HCT116 (cell line): ENCODE data around the gene SLC2A4. TPM values are rescaled to one million over a fixed set of nuclear protein-coding genes. Genes with fewer than 3 reads are reported as not detected.
A peak's percentile ranks its signal among the peaks of the same experiment; 100 is the strongest.

Experiments
- ATAC-seq: fragments of 200-7000 bp; cut with Tn5 transposase; 2 replicates; pipeline ENCODE4 v1.9.1; 2020; ENCODE audit warnings: mild to moderate bottlenecking, moderate library complexity
- BruUV-seq: library from RNA; stranded (reverse); fragments of 400-500 nt; replicated peaks from 2 replicates; lab custom pipeline; 2021; lab: Mats Ljungman, UMichigan
- CTCF ChIA-PET: fragments of 300-600 bp; sonication (Branson Sonifier 250); formaldehyde crosslinking; loops from one replicate; lab custom pipeline; 2021; ENCODE audit warnings: antibody characterized with exemption; lab: Charles Lee
- POLR2A ChIA-PET: fragments of 300-600, 350-600 bp; sonication (Branson Sonifier 250); formaldehyde crosslinking; loops from one replicate; lab custom pipeline; 2021; ENCODE audit warnings: antibody characterized with exemption; lab: Charles Lee
- RAD21 ChIA-PET, 2 experiments: fragments of 300-600 bp; sonication (Branson Sonifier 250); formaldehyde crosslinking; loops; one replicate each; lab custom pipeline; 2023; ENCODE audit warnings: low total read pairs in 2 of 2; ENCODE audit not compliant: uncharacterized antibody in 2 of 2, unreplicated experiment in 2 of 2, low non-redundant PET in 1 of 2; lab: Charles Lee
- DNase-seq: peaks from one replicate; pipeline ENCODE4 v3.0.0-alpha.2; 2010; ENCODE audit warnings: low read depth, low spot score
- H2AFZ ChIP-seq: fragments of 200-600 bp; shearing (Covaris generic), sonication (generic); 2 replicates; pipeline ENCODE4 v1.6.1; 2017; ENCODE audit warnings: low read depth, mixed run types, mixed read lengths, antibody characterized with exemption, low read length; ENCODE audit not compliant: poor library complexity, severe bottlenecking
- H3K27ac ChIP-seq: 2 replicates; pipeline ENCODE4 v1.5.1; 2012; ENCODE audit warnings: low read depth, low read length
- H3K27me3 ChIP-seq: fragments of 200-600 bp; sonication (generic); 2 replicates; pipeline ENCODE4 v1.6.1; 2016; ENCODE audit warnings: mixed run types, low read length, mixed read lengths; ENCODE audit not compliant: insufficient read depth
- H3K36me3 ChIP-seq, 2 experiments: fragments of 200-500 bp in 1 of 2; fragments of 200-600 bp in 1 of 2; sonication (Bioruptor generic) in 1 of 2; sonication (generic) in 1 of 2; 2 replicates each; pipeline versions ENCODE4 v1.5.1 to v1.6.1; 2014 to 2016; ENCODE audit warnings: low read length in 2 of 2, inconsistent platforms in 1 of 2, mixed read lengths in 1 of 2, mixed run types in 1 of 2; ENCODE audit not compliant: insufficient read depth in 2 of 2, control insufficient read depth in 1 of 2
- H3K4me1 ChIP-seq, 2 experiments: fragments of 200-600 bp in 1 of 2; sonication (generic) in 1 of 2; 2 replicates each; pipeline versions ENCODE4 v1.5.1 to v1.6.1; 2012 to 2017; ENCODE audit warnings: low read length in 2 of 2, inconsistent platforms in 1 of 2, mild to moderate bottlenecking in 1 of 2, mixed read lengths in 1 of 2, mixed run types in 1 of 2, moderate library complexity in 1 of 2; ENCODE audit not compliant: insufficient read depth in 2 of 2, control insufficient read depth in 1 of 2
- H3K4me2 ChIP-seq: fragments of 200-600 bp; sonication (generic); 2 replicates; pipeline ENCODE4 v1.6.1; 2017; ENCODE audit warnings: mixed run types, low read length, mixed read lengths
- H3K4me3 ChIP-seq, 2 experiments: fragments of 200-600 bp in 1 of 2; sonication (generic) in 1 of 2; replicated peaks in 1 of 2; 2 replicates each; pipeline ENCODE4 v1.5.1; 2011 to 2016; ENCODE audit warnings: low read length in 2 of 2, control low read depth in 1 of 2, low read depth in 1 of 2, mild to moderate bottlenecking in 1 of 2, mixed read lengths in 1 of 2, mixed run types in 1 of 2
- H3K79me2 ChIP-seq: fragments of 200-600 bp; sonication (generic); 2 replicates; pipeline ENCODE4 v1.6.1; 2017; ENCODE audit warnings: mild to moderate bottlenecking, mixed run types, low read length, moderate library complexity, mixed read lengths; ENCODE audit not compliant: insufficient read depth
- H3K9ac ChIP-seq: fragments of 200-600 bp; sonication (generic); 2 replicates; pipeline ENCODE4 v1.6.1; 2016; ENCODE audit warnings: low read length, mixed read lengths
- H3K9me2 ChIP-seq: fragments of 200-600 bp; sonication (generic), shearing (Covaris generic); 2 replicates; pipeline ENCODE4 v1.6.1; 2017; ENCODE audit warnings: mixed run types, mild to moderate bottlenecking, moderate library complexity; ENCODE audit not compliant: insufficient read depth
- H3K9me3 ChIP-seq, 2 experiments: fragments of 200-500 bp in 1 of 2; fragments of 200-600 bp in 1 of 2; sonication (Bioruptor generic) in 1 of 2; sonication (generic) in 1 of 2; 2 replicates each; pipeline ENCODE4 v1.6.1; 2014 to 2017; ENCODE audit warnings: low read length in 2 of 2, mixed read lengths in 2 of 2, inconsistent platforms in 1 of 2, low read depth in 1 of 2, mild to moderate bottlenecking in 1 of 2, mixed run types in 1 of 2, moderate library complexity in 1 of 2; ENCODE audit not compliant: control insufficient read depth in 1 of 2, insufficient read depth in 1 of 2
- H4K20me1 ChIP-seq: fragments of 200-600 bp; sonication (generic), shearing (Covaris generic); 2 replicates; pipeline ENCODE4 v1.6.1; 2017; ENCODE audit warnings: mixed run types, mild to moderate bottlenecking, moderate library complexity; ENCODE audit not compliant: insufficient read depth
- ATF3 ChIP-seq: IDR thresholded peaks from 2 replicates; pipeline ENCODE4 v1.6.1; 2012
- CBX3 ChIP-seq: IDR thresholded peaks from 2 replicates; pipeline ENCODE4 v1.6.1; 2012; ENCODE audit warnings: low read depth
- CEBPB ChIP-seq: IDR thresholded peaks from 2 replicates; pipeline ENCODE4 v1.6.1; 2012; ENCODE audit warnings: low read depth
- CTCF ChIP-seq, 3 experiments: fragments of 200-600 bp in 1 of 3; sonication (generic) in 1 of 3; IDR thresholded peaks in 2 of 3; conservative IDR thresholded peaks in 1 of 3; 2 replicates each; pipeline ENCODE4 v1.5.1; 2012 to 2017; ENCODE audit warnings: low read depth in 2 of 3, low read length in 2 of 3, antibody characterized with exemption in 1 of 3, borderline replicate concordance in 1 of 3, control low read depth in 1 of 3, mild to moderate bottlenecking in 1 of 3, mixed read lengths in 1 of 3, mixed run types in 1 of 3, moderate library complexity in 1 of 3; ENCODE audit not compliant: insufficient read depth in 1 of 3
- EGR1 ChIP-seq: IDR thresholded peaks from 2 replicates; pipeline ENCODE4 v1.6.1; 2012; ENCODE audit warnings: low read depth
- ELF1 ChIP-seq: IDR thresholded peaks from 2 replicates; pipeline ENCODE4 v1.6.1; 2012; ENCODE audit warnings: low read depth, borderline replicate concordance
- EZH2 ChIP-seq: fragments of 200-600 bp; sonication (generic); IDR thresholded peaks from 2 replicates; pipeline ENCODE4 v1.6.1; 2017; ENCODE audit warnings: antibody characterized with exemption, mixed run types
- EZH2phosphoT487 ChIP-seq: fragments of 200-600 bp; IDR thresholded peaks from 2 replicates; pipeline ENCODE4 v1.6.1; 2018; ENCODE audit warnings: antibody characterized with exemption, borderline replicate concordance
- JUND ChIP-seq: IDR thresholded peaks from 2 replicates; pipeline ENCODE4 v1.6.1; 2012
- RAD21 ChIP-seq: IDR thresholded peaks from 2 replicates; pipeline ENCODE4 v1.6.1; 2012; ENCODE audit warnings: low read depth, mild to moderate bottlenecking
- REST ChIP-seq: IDR thresholded peaks from 2 replicates; pipeline ENCODE4 v1.6.1; 2012; ENCODE audit warnings: low read depth
- SP1 ChIP-seq: IDR thresholded peaks from 2 replicates; pipeline ENCODE4 v1.6.1; 2012; ENCODE audit warnings: low read depth
- SRF ChIP-seq: IDR thresholded peaks from 2 replicates; pipeline ENCODE4 v1.6.1; 2012; ENCODE audit warnings: low read depth
- YY1 ChIP-seq: IDR thresholded peaks from 2 replicates; pipeline ENCODE4 v1.6.1; 2011; ENCODE audit warnings: low read length, low read depth, moderate library complexity, mild to moderate bottlenecking; ENCODE audit not compliant: insufficient replicate concordance; ENCODE audit errors: extremely low read depth
- ZFX ChIP-seq: fragments of 450-650 bp; IDR thresholded peaks from 2 replicates; pipeline ENCODE4 v1.6.1; 2017
- intact Hi-C: fragments of 100-400 bp; cut with micrococcal nuclease; formaldehyde crosslinking; loops from 2 replicates; pipeline ENCODE4 v1.10.0; 2022
- total RNA-seq: library from RNA; stranded (reverse); gene quantifications from one replicate; pipeline ENCODE4 v1.2.1, GENCODE V29; 2021; ENCODE audit not compliant: unreplicated experiment

SLC2A4 gene
- total RNA-seq, 1 experiment from 2014 or later, result 2.5 TPM

GRCh38 chr17:7232114-7232513 lies 49.4 kb upstream of the SLC2A4 start:
- RAD21 ChIA-PET, result no interaction called here
- intact Hi-C loops, result no loop called here
- H3K27ac ChIP-seq, result no peak overlapping the region
- DNase-seq (no peak), ATAC-seq (no peak)
- H3K4me1 ChIP-seq, result peaks cover 22 to 55% of the 10 kb centered on the region in 2 experiments; a peak in 3 of 4 replicates
- H3K9me2 ChIP-seq, result no peaks in the 10 kb centered on the region
- peaks cover 46 to 48% of the 10 kb centered on the region in 2 experiments for H3K36me3 ChIP-seq
- CTCF ChIA-PET, result no interaction called here
- no peaks in the 10 kb centered on the region for H3K27me3 ChIP-seq
- TSS peak; percentile 34 for BruUV-seq
- no peak for TF ChIP-seq EZH2phosphoT487
- no peak for TF ChIP-seq REST
- TF ChIP-seq SP1, result no peak
- no peak for TF ChIP-seq JUND
- no peak for TF ChIP-seq ZFX
- no peak for TF ChIP-seq SRF
- no peak for TF ChIP-seq CTCF (IDR thresholded peaks at IDR 0.05 in 2 of 3, conservative IDR thresholded peaks at IDR 0.05 in 1 of 3; ENCODE audit: borderline replicate concordance in 1 of 3, insufficient read depth in 1 of 3, low read depth in 2 of 3, low read length in 2 of 3)
- TF ChIP-seq ATF3, result no peak
- TF ChIP-seq YY1, result no peak
- TF ChIP-seq CBX3, result no peak
- no peak for TF ChIP-seq RAD21
- no peak for TF ChIP-seq ELF1
- TF ChIP-seq EGR1, result no peak
- TF ChIP-seq EZH2, result no peak
- TF ChIP-seq CEBPB, result no peak
- no peaks in the 10 kb centered on the region for H3K9me3 ChIP-seq
- H3K9ac ChIP-seq, result no peak overlapping the region
- peaks cover 74% of the 10 kb centered on the region for H3K79me2 ChIP-seq
- H3K4me3 ChIP-seq, result no peak overlapping the region
- peak overlapping the region; percentile 83 for H3K4me2 ChIP-seq
- POLR2A ChIA-PET, result no interaction called here
- H4K20me1 ChIP-seq, result peaks cover 4% of the 10 kb centered on the region; the same call in 1 of the 2 replicates
- no peak overlapping the region for H2AFZ ChIP-seq
